ENCODE results near the gene GNAS.

DNA sequence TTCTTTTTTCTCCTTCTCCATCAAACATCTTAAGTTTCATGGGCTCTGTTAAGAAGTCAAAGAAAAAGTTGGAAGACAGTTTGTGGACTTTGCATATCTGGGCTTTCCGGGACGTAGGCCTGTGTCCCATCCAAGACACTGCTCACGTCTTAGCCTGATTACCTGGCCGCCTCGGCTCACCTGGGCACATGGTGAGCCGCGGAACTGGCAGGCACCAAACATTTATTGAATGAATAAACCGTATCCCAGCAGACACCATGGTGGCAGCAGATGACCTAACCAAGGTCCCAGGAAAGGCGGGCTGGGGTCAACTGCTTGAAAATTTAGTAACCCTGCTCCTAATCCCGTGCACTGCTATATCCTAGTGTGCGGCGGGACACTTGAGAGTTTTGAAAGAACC, 35.6 kb downstream of the GNAS start:
- TF ChIP-seq CTCF (optimal IDR thresholded peaks at IDR 0.05 in 1 of 3, IDR thresholded peaks at IDR 0.05 in 1 of 3, conservative IDR thresholded peaks at IDR 0.05 in 1 of 3; ENCODE audit: extremely low read depth in 1 of 3, insufficient read depth in 2 of 3, low read length in 3 of 3) (no peak), EZH2 (IDR thresholded peaks at IDR 0.05; ENCODE audit: low read length) (no peak)

Measured in keratinocyte (primary cell).